ENCODE measurements around the gene PPM1F.
"Not testable (repeated sequence)": the region's sequence is repeated elsewhere in the genome, so short reads cannot be mapped to it uniquely, and the experiment has no call there.

PPM1F gene

DNA sequence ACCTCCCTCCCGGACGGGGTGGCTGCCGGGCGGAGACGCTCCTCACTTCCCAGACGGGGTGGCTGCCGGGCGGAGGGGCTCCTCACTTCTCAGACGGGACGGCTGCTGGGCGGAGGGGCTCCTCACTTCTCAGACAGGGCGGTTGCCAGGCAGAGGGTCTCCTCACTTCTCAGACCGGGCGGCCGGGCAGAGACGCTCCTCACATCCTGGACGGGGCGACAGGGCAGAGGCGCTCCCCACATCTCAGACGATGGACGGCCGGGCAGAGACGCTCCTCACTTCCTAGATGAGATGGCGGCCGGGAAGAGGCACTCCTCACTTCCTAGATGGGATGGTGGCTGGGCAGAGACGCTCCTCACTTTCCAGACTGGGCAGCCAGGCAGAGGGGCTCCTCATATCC, 68.7 kb downstream of the PPM1F start:
- DNase-seq: not testable (repeated sequence)

DNA sequence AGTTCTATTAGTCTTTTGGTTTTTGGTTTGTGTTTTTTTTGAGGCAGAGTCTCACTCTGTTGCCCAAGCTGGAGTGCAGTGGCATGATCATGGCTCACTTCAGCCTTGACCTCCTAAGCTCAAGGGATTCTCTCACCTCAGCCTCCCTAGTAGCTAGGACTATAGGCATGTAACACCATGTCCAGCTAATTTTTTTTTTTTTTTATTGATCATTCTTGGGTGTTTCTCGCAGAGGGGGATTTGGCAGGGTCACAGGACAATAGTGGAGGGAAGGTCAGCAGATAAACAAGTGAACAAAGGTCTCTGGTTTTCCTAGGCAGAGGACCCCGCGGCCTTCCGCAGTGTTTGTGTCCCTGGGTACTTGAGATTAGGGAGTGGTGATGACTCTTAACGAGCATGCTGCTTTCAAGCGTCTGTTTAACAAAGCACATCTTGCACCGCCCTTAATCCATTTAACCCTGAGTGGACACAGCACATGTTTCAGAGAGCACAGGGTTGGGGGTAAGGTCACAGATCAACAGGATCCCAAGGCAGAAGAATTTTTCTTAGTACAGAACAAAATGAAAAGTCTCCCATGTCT, 69.8 kb downstream of the PPM1F start:
- DNase-seq: not testable (repeated sequence)

DNA sequence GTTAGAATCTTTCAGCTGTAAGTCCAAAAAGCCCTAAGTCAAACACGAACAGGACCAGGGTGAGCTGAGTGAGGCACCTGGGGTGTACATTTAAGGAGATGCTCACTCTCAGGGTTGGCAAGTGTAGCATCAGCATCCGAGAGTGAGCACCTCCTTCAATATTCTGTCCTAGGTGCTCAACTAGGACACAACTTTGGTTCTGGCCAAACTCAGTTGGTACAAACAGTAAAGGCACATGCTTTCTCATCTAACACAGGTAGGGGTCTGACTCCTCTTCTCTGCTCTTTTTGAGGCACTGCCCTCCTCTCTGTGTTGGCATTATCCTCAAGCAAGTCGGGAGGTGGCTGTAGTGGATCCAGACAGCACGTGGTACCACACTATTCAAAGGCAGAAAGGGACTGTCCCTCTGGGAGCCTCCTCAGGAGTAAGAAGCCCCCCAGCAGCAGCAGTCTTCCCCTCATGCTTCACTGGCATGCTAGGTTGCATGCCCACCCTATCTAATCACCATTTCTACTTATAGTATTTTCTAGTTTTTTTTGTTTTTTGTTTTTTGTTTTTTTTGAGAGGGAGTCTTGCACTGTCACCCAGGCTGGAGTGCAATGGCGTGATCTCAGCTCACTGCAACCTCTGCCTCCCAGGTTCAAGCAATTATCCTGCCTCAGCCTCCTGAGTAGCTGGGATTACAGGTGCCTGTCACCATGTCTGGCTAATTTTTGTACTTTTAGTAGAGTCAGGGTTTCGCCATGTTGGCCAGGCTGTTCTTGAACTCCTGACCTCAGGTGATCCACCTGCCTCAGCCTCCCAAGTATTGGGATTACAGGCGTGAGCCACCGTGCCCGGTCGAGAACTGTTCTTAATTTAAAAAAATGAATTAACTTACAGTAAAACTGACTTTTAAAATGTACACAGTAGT, 70.6 kb downstream of the PPM1F start:
- DNase-seq: no peak

DNA sequence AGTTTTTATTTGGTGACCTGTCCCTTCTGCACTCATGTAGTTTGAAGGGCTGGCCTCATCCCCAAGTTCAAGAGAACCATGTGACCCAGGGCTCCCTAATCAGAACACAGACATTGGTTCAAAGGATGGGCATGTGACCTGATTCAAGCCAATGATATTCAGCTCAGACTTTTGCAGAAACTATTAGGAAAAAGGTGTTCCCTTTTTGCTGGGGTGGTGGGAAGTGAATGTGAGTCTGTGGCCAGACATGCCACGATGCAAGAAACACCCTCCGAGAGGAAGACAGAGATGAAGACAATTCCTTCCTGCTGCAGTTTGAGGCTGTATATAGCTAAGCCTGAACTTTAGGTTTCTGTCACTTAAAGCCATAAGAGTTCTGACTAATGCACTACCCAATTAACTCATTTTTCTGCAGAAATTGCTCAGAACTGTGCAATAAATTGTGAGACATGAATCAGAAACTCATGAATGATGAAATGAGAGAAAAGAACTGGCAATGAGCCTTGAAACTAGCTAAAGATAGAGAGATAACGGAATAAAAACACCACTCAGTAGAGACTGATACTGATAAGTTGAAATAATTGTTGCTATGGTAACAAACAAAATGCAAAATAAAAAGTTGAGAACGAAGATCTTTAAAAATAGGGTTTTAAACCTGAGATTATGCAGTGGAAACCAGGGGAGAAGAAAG, 76.0 kb downstream of the PPM1F start:
- DNase-seq: no peak

DNA sequence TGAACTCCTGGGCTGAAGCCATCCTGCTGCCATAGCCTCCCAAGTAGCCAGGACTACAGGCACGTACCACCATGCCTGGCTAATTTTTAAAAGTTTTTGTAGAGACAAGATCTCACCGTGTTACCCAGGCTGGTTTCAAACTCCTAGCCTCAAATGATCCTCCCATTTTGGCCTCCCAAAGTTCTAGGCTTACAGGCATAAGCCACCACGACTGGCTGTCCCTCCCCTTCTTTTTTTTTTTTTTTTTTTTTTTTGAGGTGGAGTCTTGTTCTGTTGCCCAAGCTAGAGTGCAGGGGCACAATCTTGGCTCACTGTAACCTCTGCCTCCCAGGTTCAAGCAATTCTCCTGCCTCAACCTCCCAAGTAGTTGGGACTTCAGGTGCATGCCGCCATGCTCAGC, 77.7 kb downstream of the PPM1F start:
- DNase-seq: not testable (repeated sequence)

DNA sequence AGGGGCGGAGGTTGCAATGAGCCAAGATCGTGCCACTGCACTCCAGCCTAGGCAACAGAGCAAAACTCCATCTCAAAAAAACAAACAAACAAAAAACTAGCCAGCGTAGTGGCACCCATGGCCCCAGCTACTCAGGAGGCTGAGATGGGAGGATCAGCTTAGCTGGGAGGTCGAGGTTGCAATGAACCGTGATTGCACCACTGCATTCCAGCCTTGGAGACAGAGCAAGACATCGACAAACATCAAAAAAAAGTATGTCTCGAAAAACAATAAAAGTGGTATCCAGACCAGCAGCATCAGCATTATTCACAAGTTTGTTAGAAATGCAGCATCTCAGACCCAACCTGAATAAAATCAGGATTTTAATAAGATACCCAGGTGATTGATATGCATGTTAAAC, 79.0 kb downstream of the PPM1F start:
- no peak for DNase-seq

DNA sequence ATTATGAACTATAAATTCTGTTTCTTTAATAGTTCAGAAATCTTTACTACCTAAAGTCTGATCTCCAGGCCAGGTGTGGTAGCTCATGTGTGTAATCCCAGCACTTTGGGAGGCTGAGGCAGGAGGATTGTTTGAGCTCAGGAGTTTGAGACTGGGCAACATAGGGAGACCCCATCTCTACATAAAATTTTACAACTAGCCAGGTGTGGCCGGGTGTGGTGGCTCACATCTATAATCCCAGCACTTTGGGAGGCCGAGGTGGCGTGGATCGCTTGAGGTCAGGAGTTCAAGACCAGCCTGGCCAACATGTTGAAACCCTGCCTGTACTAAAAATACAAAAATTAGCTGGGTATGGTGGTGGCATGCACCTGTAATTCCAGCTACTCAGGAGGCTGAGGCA, 79.9 kb downstream of the PPM1F start:
- DNase-seq: not testable (repeated sequence)
